ENCODE results near the gene PSD2. TPM values are rescaled to one million over a fixed set of nuclear protein-coding genes. Genes with fewer than 3 reads are reported as not detected.

The PSD2 gene
- total and polyA plus RNA-seq, 2 donors (not counting 1 experiment from before 2014, with no cell fraction given): 0.10 to 0.17 TPM

- Histone ChIP-seq H3K4me3 (ENCODE audit: control extremely low read depth in 1 of 5, extremely low read depth in 1 of 5, insufficient read depth in 1 of 5, low read depth in 2 of 5, low read length in 4 of 5) (no peak overlapping the region), H3K9ac (ENCODE audit: low read length) (no peak overlapping the region), H3K4me1 (ENCODE audit: control insufficient read depth in 2 of 2, insufficient read depth in 2 of 2, low read length in 2 of 2) (peaks cover 0 to 4% of the 10 kb centered on the region in 2 donors), H3K27ac (ENCODE audit: low read length in 2 of 2) (no peak overlapping the region), H3K4me2 (replicated peaks; ENCODE audit: low read depth, low read length, poor library complexity, severe bottlenecking) (no peak overlapping the region), H3K79me2 (ENCODE audit: control insufficient read depth, insufficient read depth, low read length) (no peaks in the 10 kb centered on the region), H3K27me3 (replicated peaks in 1 of 4; ENCODE audit: control extremely low read depth in 1 of 4, control insufficient read depth in 3 of 4, insufficient read depth in 4 of 4, low read length in 3 of 4) (peaks cover 0 to 7% (median 0%) of the 10 kb centered on the region in 4 experiments), H3K36me3 (replicated peaks in 1 of 2; ENCODE audit: control extremely low read depth in 1 of 2, control insufficient read depth in 1 of 2, extremely low read depth in 1 of 2, insufficient read depth in 2 of 2, low read length in 1 of 2) (no peaks in the 10 kb centered on the region), H3K9me3 (ENCODE audit: control extremely low read depth in 1 of 3, control insufficient read depth in 2 of 3, insufficient read depth in 1 of 3, low read length in 2 of 3) (no peaks in the 10 kb centered on the region), H4K20me1 (ENCODE audit: control insufficient read depth, insufficient read depth, low read length, poor library complexity, severe bottlenecking) (no peaks in the 10 kb centered on the region), H2AFZ (ENCODE audit: insufficient read depth, low read depth, low read length, poor library complexity, severe bottlenecking) (no peak overlapping the region)
- no peak overlapping the region for H3K4me3 Mint-ChIP-seq
- CTCF ChIA-PET: interaction anchor here (1.0 kb wide), 1 partner anchor 87 kb away, joined by 3 read pairs; no protein-coding TSS in a partner anchor
- DNase-seq: no peak
- peaks cover 4% of the 10 kb centered on the region for H3K4me1 Mint-ChIP-seq
- no peak overlapping the region for H3K27ac Mint-ChIP-seq
- POLR2A ChIA-PET: no interaction called here
- H3K27me3 Mint-ChIP-seq: peaks cover 31% of the 10 kb centered on the region
- WGBS (ENCODE audit: insufficient coverage): 87% methylated on average over 3 of the region's 3 CpGs
- intact Hi-C loops (cut with micrococcal nuclease): no loop called here
- TF ChIP-seq EZH2 (IDR thresholded peaks at IDR 0.05; ENCODE audit: borderline replicate concordance, insufficient read depth, low read depth, low read length, poor library complexity, severe bottlenecking): no peak
- TF ChIP-seq, protein P1, sequence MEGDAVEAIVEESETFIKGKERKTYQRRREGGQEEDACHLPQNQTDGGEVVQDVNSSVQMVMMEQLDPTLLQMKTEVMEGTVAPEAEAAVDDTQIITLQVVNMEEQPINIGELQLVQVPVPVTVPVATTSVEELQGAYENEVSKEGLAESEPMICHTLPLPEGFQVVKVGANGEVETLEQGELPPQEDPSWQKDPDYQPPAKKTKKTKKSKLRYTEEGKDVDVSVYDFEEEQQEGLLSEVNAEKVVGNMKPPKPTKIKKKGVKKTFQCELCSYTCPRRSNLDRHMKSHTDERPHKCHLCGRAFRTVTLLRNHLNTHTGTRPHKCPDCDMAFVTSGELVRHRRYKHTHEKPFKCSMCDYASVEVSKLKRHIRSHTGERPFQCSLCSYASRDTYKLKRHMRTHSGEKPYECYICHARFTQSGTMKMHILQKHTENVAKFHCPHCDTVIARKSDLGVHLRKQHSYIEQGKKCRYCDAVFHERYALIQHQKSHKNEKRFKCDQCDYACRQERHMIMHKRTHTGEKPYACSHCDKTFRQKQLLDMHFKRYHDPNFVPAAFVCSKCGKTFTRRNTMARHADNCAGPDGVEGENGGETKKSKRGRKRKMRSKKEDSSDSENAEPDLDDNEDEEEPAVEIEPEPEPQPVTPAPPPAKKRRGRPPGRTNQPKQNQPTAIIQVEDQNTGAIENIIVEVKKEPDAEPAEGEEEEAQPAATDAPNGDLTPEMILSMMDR (IDR thresholded peaks at IDR 0.05): no peak
- no peak for ATAC-seq (ENCODE audit: low read depth)
- H3K9me3 Mint-ChIP-seq (ENCODE audit: insufficient read depth): no peaks in the 10 kb centered on the region
These were observed 86.7 kb downstream of the PSD2 start for GRCh38 chr5:139882316-139882715.

DNA sequence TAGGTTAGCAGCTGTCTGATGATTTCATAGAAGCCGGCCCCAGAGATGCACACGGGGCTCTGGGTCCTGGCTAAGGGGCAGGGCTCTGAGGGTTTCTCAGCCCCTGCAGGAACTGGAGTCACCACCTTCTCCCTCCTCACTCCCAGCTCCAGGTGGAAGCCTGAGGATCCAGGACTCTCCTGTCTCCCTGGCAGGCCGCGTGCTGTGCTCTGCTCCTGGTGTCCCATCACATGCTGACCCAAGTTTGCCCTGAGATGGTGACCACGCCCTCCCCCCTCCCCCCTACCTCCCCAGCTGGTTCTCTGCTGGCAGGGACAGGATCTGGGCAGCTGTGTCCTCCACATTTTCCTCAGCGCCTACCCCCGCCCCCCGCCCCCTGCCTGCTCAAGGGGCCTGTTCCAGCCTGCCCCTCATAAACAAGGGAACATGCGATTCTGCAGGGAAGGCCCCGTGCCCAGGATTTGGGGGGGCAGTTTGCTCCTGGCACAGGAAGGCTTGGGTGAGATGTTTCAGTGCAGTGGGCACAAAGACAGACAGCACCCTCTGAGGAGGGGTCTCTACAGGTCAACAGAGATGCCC, 87.4 kb downstream of the PSD2 start:
- Histone ChIP-seq H4K20me1 (ENCODE audit: control insufficient read depth, insufficient read depth, low read length, poor library complexity, severe bottlenecking) (no peaks in the 10 kb centered on the region), H3K27me3 (replicated peaks in 1 of 4; ENCODE audit: control extremely low read depth in 1 of 4, control insufficient read depth in 3 of 4, insufficient read depth in 4 of 4, low read length in 3 of 4) (peaks cover 0 to 8% (median 0%) of the 10 kb centered on the region in 4 experiments), H3K9me3 (ENCODE audit: control extremely low read depth in 1 of 3, control insufficient read depth in 2 of 3, insufficient read depth in 1 of 3, low read length in 2 of 3) (no peaks in the 10 kb centered on the region), H2AFZ (ENCODE audit: insufficient read depth, low read depth, low read length, poor library complexity, severe bottlenecking) (no peak overlapping the region), H3K36me3 (replicated peaks in 1 of 2; ENCODE audit: control extremely low read depth in 1 of 2, control insufficient read depth in 1 of 2, extremely low read depth in 1 of 2, insufficient read depth in 2 of 2, low read length in 1 of 2) (no peaks in the 10 kb centered on the region), H3K79me2 (ENCODE audit: control insufficient read depth, insufficient read depth, low read length) (no peaks in the 10 kb centered on the region), H3K4me3 (ENCODE audit: control extremely low read depth in 1 of 5, extremely low read depth in 1 of 5, insufficient read depth in 1 of 5, low read depth in 2 of 5, low read length in 4 of 5) (no peak overlapping the region), H3K4me1 (ENCODE audit: control insufficient read depth in 2 of 2, insufficient read depth in 2 of 2, low read length in 2 of 2) (peaks cover 0 to 4% of the 10 kb centered on the region in 2 donors), H3K4me2 (replicated peaks; ENCODE audit: low read depth, low read length, poor library complexity, severe bottlenecking) (no peak overlapping the region), H3K9ac (ENCODE audit: low read length) (no peak overlapping the region), H3K27ac (ENCODE audit: low read length in 2 of 2) (no peak overlapping the region)
- no peak for ATAC-seq (ENCODE audit: low read depth)
- WGBS (ENCODE audit: insufficient coverage): 87% methylated on average over 9 of the region's 10 CpGs
- CTCF ChIA-PET: no interaction called here
- intact Hi-C loops (cut with micrococcal nuclease): no loop called here
- POLR2A ChIA-PET: no interaction called here
- TF ChIP-seq EZH2 (IDR thresholded peaks at IDR 0.05; ENCODE audit: borderline replicate concordance, insufficient read depth, low read depth, low read length, poor library complexity, severe bottlenecking): no peak
- TF ChIP-seq, protein P1 (IDR thresholded peaks at IDR 0.05): no peak
- peaks cover 33% of the 10 kb centered on the region for H3K27me3 Mint-ChIP-seq
- H3K9me3 Mint-ChIP-seq (ENCODE audit: insufficient read depth): no peaks in the 10 kb centered on the region
- H3K4me1 Mint-ChIP-seq: peaks cover 6% of the 10 kb centered on the region
- H3K27ac Mint-ChIP-seq: no peak overlapping the region
- no peak overlapping the region for H3K4me3 Mint-ChIP-seq
- no peak for DNase-seq
